Measurements from ENCODE around the gene CHAC2.

- TF ChIP-seq EZH2 (IDR thresholded peaks at IDR 0.05; ENCODE audit: borderline replicate concordance, low read length), result no peak
- no peak for TF ChIP-seq CTCF (IDR thresholded peaks at IDR 0.05; ENCODE audit: low read length)
Observed at GRCh38 chr2:53744395-53745065, 23.1 kb upstream of the CHAC2 start.
